Mesothelial cell of epicardium (in vitro differentiated cells): ENCODE data around the gene CNTLN. TPM values are rescaled to one million over a fixed set of nuclear protein-coding genes. Genes with fewer than 3 reads are reported as not detected.

Experiments
- DNase-seq, 2 experiments: peaks; one replicate each; pipeline ENCODE4 v3.0.0; 2021; ENCODE audit warnings: low spot score in 2 of 2; ENCODE audit not compliant: unreplicated experiment in 2 of 2
- H3K27ac Mint-ChIP-seq: 2 replicates; pipeline ENCODE4 v1.8.0; 2021; ENCODE audit warnings: mixed read lengths
- H3K27me3 Mint-ChIP-seq: 2 replicates; pipeline ENCODE4 v1.8.0; 2021; ENCODE audit warnings: low read depth, mixed read lengths
- H3K36me3 Mint-ChIP-seq: 2 replicates; pipeline ENCODE4 v1.8.0; 2021; ENCODE audit warnings: mixed read lengths
- H3K4me1 Mint-ChIP-seq: 2 replicates; pipeline ENCODE4 v1.8.0; 2021; ENCODE audit warnings: mixed read lengths
- H3K4me3 Mint-ChIP-seq: 2 replicates; pipeline ENCODE4 v1.8.0; 2021; ENCODE audit warnings: mild to moderate bottlenecking, moderate library complexity, mixed read lengths
- H3K9me3 Mint-ChIP-seq: 2 replicates; pipeline ENCODE4 v1.8.0; 2021; ENCODE audit warnings: mixed read lengths
- total RNA-seq: library from RNA; stranded (reverse); gene quantifications from 3 replicates; pipeline ENCODE4 v1.2.1, GENCODE V29; 2021
- TF ChIP-seq, protein P1 (sequence below): fragments of 200-600 bp; sonication (generic); IDR thresholded peaks from one replicate; pipeline ENCODE4 v1.5.0; 2021; ENCODE audit warnings: antibody characterized with exemption; ENCODE audit not compliant: unreplicated experiment

CNTLN gene
- total RNA-seq, 1 donor from 2014 or later, result 14.0 TPM

DNA sequence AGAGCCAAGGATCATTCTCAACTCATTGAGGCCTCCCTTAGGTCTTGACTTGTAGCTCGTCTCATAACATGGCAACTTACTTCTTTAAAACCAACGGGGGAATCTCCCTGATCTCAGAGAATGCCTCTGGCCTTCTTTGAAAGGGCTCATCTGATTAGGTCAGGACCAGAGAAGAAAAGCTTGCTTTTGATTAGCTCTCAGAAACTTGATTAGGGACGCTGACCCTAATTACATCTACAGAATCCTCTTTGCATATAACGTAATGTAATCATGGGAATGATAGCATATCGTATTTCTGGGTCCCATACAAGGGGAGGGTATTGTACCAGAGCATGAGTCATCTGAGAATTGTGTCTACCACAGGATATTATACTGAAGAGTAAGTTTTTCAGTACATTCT, 318.9 kb downstream of the CNTLN start:
- TF ChIP-seq, protein P1, sequence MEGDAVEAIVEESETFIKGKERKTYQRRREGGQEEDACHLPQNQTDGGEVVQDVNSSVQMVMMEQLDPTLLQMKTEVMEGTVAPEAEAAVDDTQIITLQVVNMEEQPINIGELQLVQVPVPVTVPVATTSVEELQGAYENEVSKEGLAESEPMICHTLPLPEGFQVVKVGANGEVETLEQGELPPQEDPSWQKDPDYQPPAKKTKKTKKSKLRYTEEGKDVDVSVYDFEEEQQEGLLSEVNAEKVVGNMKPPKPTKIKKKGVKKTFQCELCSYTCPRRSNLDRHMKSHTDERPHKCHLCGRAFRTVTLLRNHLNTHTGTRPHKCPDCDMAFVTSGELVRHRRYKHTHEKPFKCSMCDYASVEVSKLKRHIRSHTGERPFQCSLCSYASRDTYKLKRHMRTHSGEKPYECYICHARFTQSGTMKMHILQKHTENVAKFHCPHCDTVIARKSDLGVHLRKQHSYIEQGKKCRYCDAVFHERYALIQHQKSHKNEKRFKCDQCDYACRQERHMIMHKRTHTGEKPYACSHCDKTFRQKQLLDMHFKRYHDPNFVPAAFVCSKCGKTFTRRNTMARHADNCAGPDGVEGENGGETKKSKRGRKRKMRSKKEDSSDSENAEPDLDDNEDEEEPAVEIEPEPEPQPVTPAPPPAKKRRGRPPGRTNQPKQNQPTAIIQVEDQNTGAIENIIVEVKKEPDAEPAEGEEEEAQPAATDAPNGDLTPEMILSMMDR, result no peak
- no peaks in the 10 kb centered on the region for H3K4me1 Mint-ChIP-seq
- no peak overlapping the region for H3K4me3 Mint-ChIP-seq
- H3K27me3 Mint-ChIP-seq, result no peaks in the 10 kb centered on the region
- no peaks in the 10 kb centered on the region for H3K9me3 Mint-ChIP-seq
- DNase-seq, result no peak
- H3K36me3 Mint-ChIP-seq, result no peaks in the 10 kb centered on the region
- no peak overlapping the region for H3K27ac Mint-ChIP-seq

DNA sequence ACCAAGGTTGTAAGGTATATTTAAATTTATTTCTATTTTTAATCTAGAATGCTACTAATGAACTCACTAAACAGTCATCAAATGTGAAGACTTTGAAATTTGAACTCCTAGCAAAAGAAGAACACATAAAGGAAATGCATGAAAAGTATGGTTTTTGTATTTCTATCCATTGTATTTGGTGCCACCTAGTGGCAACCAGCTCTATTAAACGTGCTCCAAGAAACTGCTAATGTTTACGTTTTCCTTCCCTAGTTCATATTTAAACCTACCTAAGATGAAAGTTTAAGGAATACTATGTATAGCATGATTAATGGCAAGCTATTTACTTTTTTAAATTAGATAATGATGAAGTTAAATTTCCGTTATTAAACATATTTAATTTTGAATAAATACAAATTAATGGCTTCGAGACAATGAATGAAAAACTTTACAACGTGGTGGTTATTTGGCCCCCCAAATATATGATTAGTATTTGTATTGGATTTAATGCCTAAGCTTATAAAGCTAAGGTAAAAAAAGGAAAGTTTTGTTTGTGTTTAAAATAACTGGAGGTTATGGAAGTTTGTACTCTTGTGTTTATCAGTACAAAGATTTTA, 328.1 kb downstream of the CNTLN start:
- H3K9me3 Mint-ChIP-seq, result no peaks in the 10 kb centered on the region
- peak in 1 of 2 experiments; percentile 47 for DNase-seq
- no peaks in the 10 kb centered on the region for H3K36me3 Mint-ChIP-seq
- H3K4me1 Mint-ChIP-seq, result no peaks in the 10 kb centered on the region
- no peaks in the 10 kb centered on the region for H3K27me3 Mint-ChIP-seq
- no peak overlapping the region for H3K4me3 Mint-ChIP-seq
- TF ChIP-seq, protein P1, result peak; percentile 83
- no peak overlapping the region for H3K27ac Mint-ChIP-seq

DNA sequence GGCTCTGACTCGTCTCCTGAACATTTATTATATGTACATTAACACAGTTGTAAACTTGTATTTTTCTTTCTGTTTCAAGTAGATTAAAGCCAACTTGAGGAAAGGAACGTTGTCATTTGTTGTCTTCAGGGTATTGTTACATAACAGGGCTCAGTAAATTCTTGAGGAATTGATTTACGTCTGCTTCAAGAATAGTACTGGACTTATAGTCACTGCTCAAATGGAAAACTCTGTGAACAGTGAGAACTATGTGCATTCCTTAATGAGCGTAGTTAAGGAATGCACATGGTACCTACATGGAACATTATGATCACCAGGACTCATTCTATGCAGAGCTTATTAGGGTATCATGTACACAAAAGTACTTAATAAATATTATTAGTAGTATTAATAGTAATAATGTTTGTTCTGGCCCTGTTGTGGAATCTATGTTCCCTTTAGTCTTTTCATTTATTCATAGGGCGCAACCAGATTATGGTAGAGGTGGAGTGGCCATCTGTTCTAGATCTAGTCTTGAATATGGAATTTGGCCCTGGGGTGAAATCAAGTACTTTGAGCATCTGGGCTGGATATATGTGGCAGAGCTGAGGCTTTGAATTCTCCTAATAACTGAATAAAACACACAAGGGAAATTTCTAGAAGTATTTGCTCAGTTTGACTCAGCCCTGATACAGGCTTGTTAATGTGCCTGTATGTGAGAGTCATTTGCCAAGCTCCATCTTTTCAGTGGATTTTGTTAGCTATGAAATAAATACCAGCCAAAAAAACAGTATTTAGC, 335.4 kb downstream of the CNTLN start:
- TF ChIP-seq, protein P1, result no peak
- Mint-ChIP-seq H3K27me3 (no peaks in the 10 kb centered on the region), H3K36me3 (no peaks in the 10 kb centered on the region), H3K9me3 (no peaks in the 10 kb centered on the region), H3K4me3 (no peak overlapping the region), H3K27ac (no peak overlapping the region), H3K4me1 (no peaks in the 10 kb centered on the region)
- DNase-seq, result no peak

DNA sequence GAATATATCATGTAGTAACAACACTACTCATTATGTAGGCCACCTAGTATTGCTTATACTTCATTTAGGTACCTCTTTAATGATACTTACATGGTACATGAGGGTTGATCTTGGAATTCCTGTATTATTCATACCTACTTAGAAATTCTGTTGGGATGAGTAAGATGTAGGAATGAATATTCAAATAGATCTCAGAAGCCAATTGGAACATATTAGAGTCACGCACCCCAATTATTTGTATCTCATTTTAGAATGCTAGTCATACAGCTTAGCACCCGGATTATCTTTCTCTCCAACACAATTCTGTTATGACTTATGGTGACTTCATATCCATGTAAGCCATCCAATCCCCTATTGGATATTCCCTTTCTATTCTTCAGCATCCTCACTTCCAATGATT, 337.3 kb downstream of the CNTLN start:
- H3K9me3 Mint-ChIP-seq, result no peaks in the 10 kb centered on the region

DNA sequence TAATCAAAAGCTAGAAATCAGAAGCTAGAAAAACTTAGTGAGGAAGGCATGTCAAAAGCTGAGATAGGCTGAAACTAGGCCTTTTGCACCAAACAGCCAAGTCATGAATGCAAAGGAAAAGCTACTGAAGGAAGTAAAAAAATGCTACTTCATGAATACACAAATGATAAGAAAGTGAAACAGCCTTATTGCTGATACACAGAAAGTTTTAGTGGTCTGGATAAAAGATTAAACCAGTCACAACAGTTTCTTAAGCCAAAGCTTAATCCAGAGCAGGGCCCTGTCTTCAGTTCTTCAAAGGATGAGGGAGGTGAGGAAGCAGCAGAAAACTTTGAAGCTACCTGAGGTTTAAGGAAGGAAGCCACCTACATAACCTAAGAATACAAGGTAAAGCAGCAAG, 341.6 kb downstream of the CNTLN start:
- H3K36me3 Mint-ChIP-seq, result peaks cover 4% of the 10 kb centered on the region
- H3K9me3 Mint-ChIP-seq, result no peaks in the 10 kb centered on the region
- H3K4me3 Mint-ChIP-seq, result no peak overlapping the region
- DNase-seq, result no peak
- no peak overlapping the region for H3K27ac Mint-ChIP-seq
- TF ChIP-seq, protein P1, result no peak
- H3K27me3 Mint-ChIP-seq, result no peaks in the 10 kb centered on the region
- H3K4me1 Mint-ChIP-seq, result no peaks in the 10 kb centered on the region

More for the DNA sequence above, 337.3 kb downstream of the CNTLN start:
- Mint-ChIP-seq H3K4me1 (no peaks in the 10 kb centered on the region), H3K27me3 (no peaks in the 10 kb centered on the region), H3K36me3 (peaks cover 2% of the 10 kb centered on the region), H3K4me3 (no peak overlapping the region), H3K27ac (no peak overlapping the region)
- DNase-seq, result no peak
- TF ChIP-seq, protein P1, result no peak
